HL-60 (cell line): ENCODE measurements around the gene PARD3.

Source experiments
- DNase-seq, 2 experiments: peaks; one replicate each; pipeline ENCODE4 v3.0.0-alpha.2; 2010 to 2020; ENCODE audit warnings: low read depth in 1 of 2, low spot score in 1 of 2
- H3K27ac ChIP-seq: fragments of 250-450 bp; sonication (Bioruptor Pico); replicated peaks from 2 replicates; pipeline ENCODE4 v1.5.1; 2020; ENCODE audit warnings: mild to moderate bottlenecking, moderate library complexity
- H3K27me3 ChIP-seq: fragments of 250-450 bp; sonication (Bioruptor Pico); 2 replicates; pipeline ENCODE4 v1.5.1; 2021; ENCODE audit warnings: mild to moderate bottlenecking, moderate library complexity; ENCODE audit not compliant: insufficient read depth, poor library complexity, severe bottlenecking
- H3K4me3 ChIP-seq: replicated peaks from 2 replicates; pipeline ENCODE4 v1.5.1; 2011; ENCODE audit warnings: mild to moderate bottlenecking, control low read depth, low read length; ENCODE audit not compliant: insufficient read depth
- GABPA ChIP-seq: IDR thresholded peaks from 2 replicates; pipeline ENCODE4 v1.6.1; 2012; ENCODE audit warnings: low read depth
- POLR2AphosphoS5 ChIP-seq: IDR thresholded peaks from 2 replicates; pipeline ENCODE4 v1.6.1; 2012; ENCODE audit warnings: low read depth
- SPI1 ChIP-seq: IDR thresholded peaks from 2 replicates; pipeline ENCODE4 v1.6.1; 2012; ENCODE audit warnings: low read depth, mild to moderate bottlenecking, borderline replicate concordance
- TF ChIP-seq, protein P1 (sequence below): IDR thresholded peaks from 2 replicates; pipeline ENCODE4 v1.6.1; 2012; ENCODE audit warnings: low read depth; ENCODE audit not compliant: insufficient replicate concordance
- TF ChIP-seq, protein P2 (sequence below): IDR thresholded peaks from one replicate; pipeline ENCODE4 v1.5.1; 2011; ENCODE audit warnings: low read length, control low read depth, inconsistent platforms; ENCODE audit not compliant: insufficient read depth

PARD3 gene

DNA sequence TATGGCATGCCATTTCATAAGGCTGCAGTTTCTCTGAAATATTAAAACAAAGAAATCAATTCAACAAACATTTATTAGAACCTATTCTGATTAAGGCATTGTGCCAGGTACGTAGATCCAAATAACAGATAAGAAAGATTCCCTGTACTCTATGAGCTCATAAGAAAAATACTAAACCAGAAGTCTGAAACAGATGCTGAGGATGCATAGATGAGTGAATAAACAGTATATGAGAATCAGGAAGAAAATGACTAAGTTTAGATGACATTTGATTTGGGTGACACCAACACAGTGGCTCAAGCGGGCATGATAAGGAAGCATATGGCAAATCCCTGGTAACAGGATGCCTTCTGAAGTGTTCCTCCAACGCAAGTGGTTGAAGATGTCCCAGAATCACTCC lies 477.2 kb downstream of the PARD3 start:
- no peak overlapping the region for H3K4me3 ChIP-seq
- no peak overlapping the region for H3K27ac ChIP-seq
- H3K27me3 ChIP-seq, result no peaks in the 10 kb centered on the region
- DNase-seq, result no peak
- TF ChIP-seq POLR2AphosphoS5 (no peak), GABPA (no peak), SPI1 (no peak)
- TF ChIP-seq, protein P1, sequence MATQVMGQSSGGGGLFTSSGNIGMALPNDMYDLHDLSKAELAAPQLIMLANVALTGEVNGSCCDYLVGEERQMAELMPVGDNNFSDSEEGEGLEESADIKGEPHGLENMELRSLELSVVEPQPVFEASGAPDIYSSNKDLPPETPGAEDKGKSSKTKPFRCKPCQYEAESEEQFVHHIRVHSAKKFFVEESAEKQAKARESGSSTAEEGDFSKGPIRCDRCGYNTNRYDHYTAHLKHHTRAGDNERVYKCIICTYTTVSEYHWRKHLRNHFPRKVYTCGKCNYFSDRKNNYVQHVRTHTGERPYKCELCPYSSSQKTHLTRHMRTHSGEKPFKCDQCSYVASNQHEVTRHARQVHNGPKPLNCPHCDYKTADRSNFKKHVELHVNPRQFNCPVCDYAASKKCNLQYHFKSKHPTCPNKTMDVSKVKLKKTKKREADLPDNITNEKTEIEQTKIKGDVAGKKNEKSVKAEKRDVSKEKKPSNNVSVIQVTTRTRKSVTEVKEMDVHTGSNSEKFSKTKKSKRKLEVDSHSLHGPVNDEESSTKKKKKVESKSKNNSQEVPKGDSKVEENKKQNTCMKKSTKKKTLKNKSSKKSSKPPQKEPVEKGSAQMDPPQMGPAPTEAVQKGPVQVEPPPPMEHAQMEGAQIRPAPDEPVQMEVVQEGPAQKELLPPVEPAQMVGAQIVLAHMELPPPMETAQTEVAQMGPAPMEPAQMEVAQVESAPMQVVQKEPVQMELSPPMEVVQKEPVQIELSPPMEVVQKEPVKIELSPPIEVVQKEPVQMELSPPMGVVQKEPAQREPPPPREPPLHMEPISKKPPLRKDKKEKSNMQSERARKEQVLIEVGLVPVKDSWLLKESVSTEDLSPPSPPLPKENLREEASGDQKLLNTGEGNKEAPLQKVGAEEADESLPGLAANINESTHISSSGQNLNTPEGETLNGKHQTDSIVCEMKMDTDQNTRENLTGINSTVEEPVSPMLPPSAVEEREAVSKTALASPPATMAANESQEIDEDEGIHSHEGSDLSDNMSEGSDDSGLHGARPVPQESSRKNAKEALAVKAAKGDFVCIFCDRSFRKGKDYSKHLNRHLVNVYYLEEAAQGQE, result no peak
- TF ChIP-seq, protein P2, sequence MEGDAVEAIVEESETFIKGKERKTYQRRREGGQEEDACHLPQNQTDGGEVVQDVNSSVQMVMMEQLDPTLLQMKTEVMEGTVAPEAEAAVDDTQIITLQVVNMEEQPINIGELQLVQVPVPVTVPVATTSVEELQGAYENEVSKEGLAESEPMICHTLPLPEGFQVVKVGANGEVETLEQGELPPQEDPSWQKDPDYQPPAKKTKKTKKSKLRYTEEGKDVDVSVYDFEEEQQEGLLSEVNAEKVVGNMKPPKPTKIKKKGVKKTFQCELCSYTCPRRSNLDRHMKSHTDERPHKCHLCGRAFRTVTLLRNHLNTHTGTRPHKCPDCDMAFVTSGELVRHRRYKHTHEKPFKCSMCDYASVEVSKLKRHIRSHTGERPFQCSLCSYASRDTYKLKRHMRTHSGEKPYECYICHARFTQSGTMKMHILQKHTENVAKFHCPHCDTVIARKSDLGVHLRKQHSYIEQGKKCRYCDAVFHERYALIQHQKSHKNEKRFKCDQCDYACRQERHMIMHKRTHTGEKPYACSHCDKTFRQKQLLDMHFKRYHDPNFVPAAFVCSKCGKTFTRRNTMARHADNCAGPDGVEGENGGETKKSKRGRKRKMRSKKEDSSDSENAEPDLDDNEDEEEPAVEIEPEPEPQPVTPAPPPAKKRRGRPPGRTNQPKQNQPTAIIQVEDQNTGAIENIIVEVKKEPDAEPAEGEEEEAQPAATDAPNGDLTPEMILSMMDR, result no peak

DNA sequence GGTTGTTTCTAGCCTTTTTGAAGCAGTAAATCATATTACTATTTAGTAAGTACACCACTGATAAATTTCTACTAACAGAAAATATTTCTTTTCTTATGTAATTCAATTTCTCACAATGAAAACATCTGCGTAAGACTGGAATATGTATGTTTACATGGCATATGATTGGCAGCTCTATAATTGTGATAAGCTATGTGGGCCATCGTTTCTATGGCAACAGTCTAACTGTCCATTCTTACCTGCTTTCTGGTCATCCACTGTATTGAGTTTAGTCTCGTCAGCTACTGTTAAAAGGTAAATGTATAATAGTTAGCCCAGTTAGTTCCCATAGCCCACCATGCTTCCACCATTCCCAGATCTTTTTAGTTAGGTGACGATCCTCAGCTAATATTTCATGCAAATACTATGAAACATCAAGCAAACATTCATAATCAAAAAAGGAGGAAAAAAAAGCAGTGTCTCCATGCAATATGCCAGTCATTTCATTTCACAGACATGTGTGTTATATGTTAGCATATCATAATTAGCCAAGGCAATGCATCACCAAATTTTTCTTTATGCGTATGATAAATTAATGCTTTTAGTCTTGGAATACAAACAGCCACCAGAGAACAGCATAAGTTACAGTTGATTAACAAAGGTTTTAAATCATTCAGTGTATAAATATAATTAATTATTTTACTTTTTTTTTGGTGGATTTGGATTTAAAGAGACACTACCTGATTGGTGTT lies 479.0 kb downstream of the PARD3 start:
- Histone ChIP-seq H3K27me3 (no peaks in the 10 kb centered on the region), H3K27ac (no peak overlapping the region), H3K4me3 (no peak overlapping the region)
- DNase-seq, result no peak
- TF ChIP-seq, protein P2, result no peak
- TF ChIP-seq, protein P1, result no peak
- TF ChIP-seq GABPA (no peak), SPI1 (no peak), POLR2AphosphoS5 (no peak)

DNA sequence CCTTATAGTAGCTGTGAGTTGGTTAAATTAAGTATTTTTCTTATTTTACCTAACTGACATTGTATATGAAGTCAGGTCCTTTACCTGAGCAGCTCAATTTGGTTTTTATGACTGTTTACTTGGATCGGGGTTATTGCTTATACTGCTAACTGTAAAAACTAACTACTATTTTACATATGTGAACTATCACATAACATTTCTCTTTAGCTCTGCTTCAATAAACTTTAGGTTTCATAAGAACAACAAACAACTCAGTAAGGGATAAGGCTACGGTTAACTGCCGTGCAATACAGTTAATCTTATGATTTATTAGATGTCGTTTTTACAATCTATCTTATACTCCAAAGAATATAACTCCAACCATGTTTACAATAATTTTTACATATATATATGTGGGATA lies 480.2 kb downstream of the PARD3 start:
- no peak for DNase-seq
- no peak overlapping the region for H3K4me3 ChIP-seq
- TF ChIP-seq SPI1 (no peak), GABPA (no peak), POLR2AphosphoS5 (no peak)
- TF ChIP-seq, protein P2, result no peak
- TF ChIP-seq, protein P1, result no peak
- no peaks in the 10 kb centered on the region for H3K27me3 ChIP-seq
- H3K27ac ChIP-seq, result no peak overlapping the region
